OCI-LY1 (cell line): ENCODE data around the gene METRN.

Source experiments
- CTCF ChIP-seq: fragments of 200-600 bp; sonication (generic), shearing (Covaris generic); IDR thresholded peaks from 2 replicates; pipeline ENCODE4 v1.5.1; 2017; ENCODE audit warnings: mild to moderate bottlenecking, antibody characterized with exemption, low read length, moderate library complexity, mixed read lengths
- EZH2 ChIP-seq: fragments of 200-600 bp; sonication (generic), shearing (Covaris generic); IDR thresholded peaks from 2 replicates; pipeline ENCODE4 v1.8.0; 2017; ENCODE audit warnings: borderline replicate concordance, mixed run types, mild to moderate bottlenecking, antibody characterized with exemption, low read length, moderate library complexity, mixed read lengths

- no peak for TF ChIP-seq CTCF
- no peak for TF ChIP-seq EZH2
These were observed 35.8 kb upstream of the METRN start for GRCh38 chr16:678858-679813.
